Mesenchymal stem cell (in vitro differentiated cells and primary cell): ENCODE measurements around the gene ANTXR2.

Experiments used
- DNase-seq: peaks from one replicate; pipeline ENCODE4 v3.0.0-alpha.2; 2013
- H2AFZ ChIP-seq: one replicate; pipeline ENCODE4 v1.6.1; 2013; ENCODE audit warnings: low read depth, mild to moderate bottlenecking, control low read depth, inconsistent platforms, low read length, moderate library complexity
- H2AK5ac ChIP-seq: 2 replicates; pipeline ENCODE4 v1.6.1; 2013; ENCODE audit warnings: low read length, moderate library complexity, mild to moderate bottlenecking, inconsistent platforms; ENCODE audit not compliant: severe bottlenecking
- H2BK120ac ChIP-seq: one replicate; pipeline ENCODE4 v1.6.1; 2013; ENCODE audit warnings: low read depth, mild to moderate bottlenecking, inconsistent platforms, low read length, moderate library complexity
- H2BK12ac ChIP-seq, 2 experiments: one replicate each; pipeline ENCODE4 v1.6.1; 2013; ENCODE audit warnings: inconsistent platforms in 2 of 2, low read length in 2 of 2, mild to moderate bottlenecking in 2 of 2, moderate library complexity in 2 of 2, control low read depth in 1 of 2
- H2BK15ac ChIP-seq: one replicate; pipeline ENCODE4 v1.6.1; 2013; ENCODE audit warnings: mild to moderate bottlenecking, low read depth, inconsistent platforms; ENCODE audit not compliant: poor library complexity, severe bottlenecking
- H2BK5ac ChIP-seq: 2 replicates; pipeline ENCODE4 v1.6.1; 2013; ENCODE audit warnings: low read depth, mild to moderate bottlenecking, low read length, control low read depth, inconsistent platforms; ENCODE audit not compliant: poor library complexity, severe bottlenecking
- H3K14ac ChIP-seq, 2 experiments: one replicate each; pipeline ENCODE4 v1.6.1; 2013; ENCODE audit warnings: inconsistent platforms in 2 of 2, low read length in 2 of 2, control low read depth in 1 of 2, mild to moderate bottlenecking in 1 of 2, moderate library complexity in 1 of 2
- H3K18ac ChIP-seq, 2 experiments: one replicate each; pipeline ENCODE4 v1.6.1; 2013; ENCODE audit warnings: inconsistent platforms in 2 of 2, low read length in 2 of 2, control low read depth in 1 of 2, low read depth in 1 of 2, mild to moderate bottlenecking in 1 of 2
- H3K23ac ChIP-seq, 2 experiments: one replicate each; pipeline ENCODE4 v1.6.1; 2013; ENCODE audit warnings: inconsistent platforms in 2 of 2, low read length in 2 of 2, mild to moderate bottlenecking in 2 of 2, moderate library complexity in 2 of 2, control low read depth in 1 of 2
- H3K27ac ChIP-seq: 2 replicates; pipeline ENCODE4 v1.5.1; 2013; ENCODE audit warnings: mild to moderate bottlenecking, moderate library complexity, low read length, control low read depth, inconsistent platforms; ENCODE audit not compliant: poor library complexity, severe bottlenecking
- H3K27me3 ChIP-seq, 2 experiments: 2 replicates each; pipeline versions ENCODE4 v1.6.1 to v1.7.0; 2013; ENCODE audit warnings: low read length in 2 of 2, mild to moderate bottlenecking in 2 of 2, moderate library complexity in 2 of 2, control low read depth in 1 of 2, inconsistent platforms in 1 of 2; ENCODE audit not compliant: control insufficient read depth in 1 of 2, insufficient read depth in 1 of 2
- H3K36me3 ChIP-seq, 2 experiments: 2 replicates each; pipeline versions ENCODE4 v1.6.1 to v1.7.0; 2013; ENCODE audit warnings: low read length in 2 of 2, control low read depth in 1 of 2, inconsistent platforms in 1 of 2, low read depth in 1 of 2, mild to moderate bottlenecking in 1 of 2; ENCODE audit not compliant: insufficient read depth in 2 of 2, control insufficient read depth in 1 of 2
- H3K4ac ChIP-seq, 2 experiments: one replicate each; pipeline ENCODE4 v1.6.1; 2013; ENCODE audit warnings: inconsistent platforms in 2 of 2, low read length in 2 of 2, mild to moderate bottlenecking in 2 of 2, moderate library complexity in 2 of 2, control low read depth in 1 of 2, low read depth in 1 of 2
- H3K4me1 ChIP-seq: 2 replicates; pipeline ENCODE4 v1.6.1; 2013; ENCODE audit warnings: low read depth, low read length, control low read depth; ENCODE audit not compliant: control insufficient read depth, insufficient read depth
- H3K4me2 ChIP-seq: 2 replicates; pipeline ENCODE4 v1.6.1; 2013; ENCODE audit warnings: low read length, mild to moderate bottlenecking, inconsistent platforms; ENCODE audit not compliant: poor library complexity, severe bottlenecking
- H3K4me3 ChIP-seq, 2 experiments: 2 replicates each; pipeline versions ENCODE4 v1.5.1 to v1.7.0; 2013; ENCODE audit warnings: low read length in 2 of 2, mild to moderate bottlenecking in 2 of 2, control low read depth in 1 of 2, low read depth in 1 of 2; ENCODE audit not compliant: insufficient read depth in 1 of 2
- H3K79me1 ChIP-seq: replicated peaks from 2 replicates; pipeline ENCODE4 v1.6.1; 2013; ENCODE audit warnings: mild to moderate bottlenecking, control low read depth, low read length, inconsistent platforms; ENCODE audit not compliant: poor library complexity, severe bottlenecking
- H3K9ac ChIP-seq: 2 replicates; pipeline ENCODE4 v1.7.0; 2013; ENCODE audit warnings: mild to moderate bottlenecking, low read length, moderate library complexity
- H3K9me3 ChIP-seq: 2 replicates; pipeline ENCODE4 v1.7.0; 2013; ENCODE audit warnings: mild to moderate bottlenecking, low read length; ENCODE audit not compliant: control insufficient read depth
- H4K8ac ChIP-seq: one replicate; pipeline ENCODE4 v1.6.1; 2013; ENCODE audit warnings: inconsistent platforms, mild to moderate bottlenecking, low read length, moderate library complexity
- H4K91ac ChIP-seq: one replicate; pipeline ENCODE4 v1.6.1; 2013; ENCODE audit warnings: mild to moderate bottlenecking, low read length, inconsistent platforms
- WGBS: methylation state at CpG from one replicate; pipeline ENCODE4 v1.1.7; 2013; ENCODE audit warnings: mixed read lengths; 5-methylcytosine and 5-hydroxymethylcytosine counted together

ANTXR2 gene

GRCh38 chr4:79881407-79881806 is 191.6 kb downstream of the ANTXR2 start:
- Histone ChIP-seq H3K4me2 (no peak overlapping the region), H2BK15ac (no peak overlapping the region), H2AFZ (no peak overlapping the region), H3K4me1 (no peaks in the 10 kb centered on the region), H3K27me3 (no peaks in the 10 kb centered on the region), H2BK120ac (no peak overlapping the region), H3K4ac (no peak overlapping the region), H3K23ac (no peak overlapping the region), H3K18ac (no peak overlapping the region), H3K36me3 (no peaks in the 10 kb centered on the region), H2AK5ac (no peak overlapping the region), H3K79me1 (no peaks in the 10 kb centered on the region), H3K9me3 (peaks cover 4% of the 10 kb centered on the region), H2BK12ac (no peak overlapping the region), H2BK5ac (no peak overlapping the region), H4K91ac (no peak overlapping the region), H3K4me3 (no peak overlapping the region), H3K27ac (no peak overlapping the region), H4K8ac (no peak overlapping the region), H3K14ac (no peak overlapping the region), H3K9ac (no peak overlapping the region)
- DNase-seq: no peak

GRCh38 chr4:79877511-79877910 is 195.5 kb downstream of the ANTXR2 start:
- no peak overlapping the region for H3K14ac ChIP-seq
- H3K4me1 ChIP-seq: no peaks in the 10 kb centered on the region
- no peak for DNase-seq
- H2AK5ac ChIP-seq: no peak overlapping the region
- no peak overlapping the region for H2AFZ ChIP-seq
- H3K4me2 ChIP-seq: no peak overlapping the region
- no peak overlapping the region for H2BK5ac ChIP-seq
- no peaks in the 10 kb centered on the region for H3K36me3 ChIP-seq
- H3K27ac ChIP-seq: no peak overlapping the region
- H4K8ac ChIP-seq: no peak overlapping the region
- H3K4ac ChIP-seq: no peak overlapping the region
- no peak overlapping the region for H3K18ac ChIP-seq
- no peaks in the 10 kb centered on the region for H3K27me3 ChIP-seq
- no peak overlapping the region for H3K9ac ChIP-seq
- no peak overlapping the region for H3K4me3 ChIP-seq
- H2BK120ac ChIP-seq: no peak overlapping the region
- H2BK15ac ChIP-seq: no peak overlapping the region
- peaks cover 4% of the 10 kb centered on the region for H3K9me3 ChIP-seq
- H3K23ac ChIP-seq: no peak overlapping the region
- H2BK12ac ChIP-seq: no peak overlapping the region
- H4K91ac ChIP-seq: no peak overlapping the region
- no peaks in the 10 kb centered on the region for H3K79me1 ChIP-seq

GRCh38 chr4:79875344-79875899 is 197.6 kb downstream of the ANTXR2 start:
- DNase-seq: no peak
- no peaks in the 10 kb centered on the region for H3K4me1 ChIP-seq
- no peak overlapping the region for H2BK5ac ChIP-seq
- no peaks in the 10 kb centered on the region for H3K79me1 ChIP-seq
- no peak overlapping the region for H3K4ac ChIP-seq
- H3K4me3 ChIP-seq: no peak overlapping the region
- no peaks in the 10 kb centered on the region for H3K36me3 ChIP-seq
- no peak overlapping the region for H2BK15ac ChIP-seq
- no peak overlapping the region for H3K27ac ChIP-seq
- H3K9me3 ChIP-seq: peaks cover 4% of the 10 kb centered on the region
- no peak overlapping the region for H2AK5ac ChIP-seq
- H4K91ac ChIP-seq: no peak overlapping the region
- 87% methylated on average over 4 of the region's 4 CpGs for WGBS
- H4K8ac ChIP-seq: no peak overlapping the region
- no peak overlapping the region for H3K9ac ChIP-seq
- no peak overlapping the region for H3K18ac ChIP-seq
- no peaks in the 10 kb centered on the region for H3K27me3 ChIP-seq
- no peak overlapping the region for H3K23ac ChIP-seq
- no peak overlapping the region for H2BK120ac ChIP-seq
- H3K4me2 ChIP-seq: no peak overlapping the region
- no peak overlapping the region for H2AFZ ChIP-seq
- no peak overlapping the region for H3K14ac ChIP-seq
- H2BK12ac ChIP-seq: no peak overlapping the region

GRCh38 chr4:79874197-79874596 is 198.8 kb downstream of the ANTXR2 start:
- H2BK5ac ChIP-seq: no peak overlapping the region
- H3K4ac ChIP-seq: no peak overlapping the region
- H2AK5ac ChIP-seq: no peak overlapping the region
- no peak overlapping the region for H3K4me2 ChIP-seq
- H2BK15ac ChIP-seq: no peak overlapping the region
- H2BK120ac ChIP-seq: no peak overlapping the region
- H3K18ac ChIP-seq: no peak overlapping the region
- H3K4me1 ChIP-seq: no peaks in the 10 kb centered on the region
- DNase-seq: no peak
- H3K9me3 ChIP-seq: peaks cover 4% of the 10 kb centered on the region
- no peak overlapping the region for H3K27ac ChIP-seq
- no peaks in the 10 kb centered on the region for H3K79me1 ChIP-seq
- no peak overlapping the region for H2AFZ ChIP-seq
- H3K36me3 ChIP-seq: no peaks in the 10 kb centered on the region
- 80% methylated on average over 1 of the region's 2 CpGs for WGBS
- no peak overlapping the region for H2BK12ac ChIP-seq
- H4K91ac ChIP-seq: no peak overlapping the region
- H3K23ac ChIP-seq: no peak overlapping the region
- no peak overlapping the region for H4K8ac ChIP-seq
- H3K4me3 ChIP-seq: no peak overlapping the region
- no peaks in the 10 kb centered on the region for H3K27me3 ChIP-seq
- no peak overlapping the region for H3K14ac ChIP-seq
- H3K9ac ChIP-seq: no peak overlapping the region
